ENCODE results near the gene BTBD18.

- no peak for TF ChIP-seq ZBTB8A (CRISPR knock-in tag; IDR thresholded peaks at IDR 0.05; ENCODE audit: borderline replicate concordance, low read depth)
- TF ChIP-seq NR2F1 (CRISPR knock-in tag; IDR thresholded peaks at IDR 0.05), result no peak
- TF ChIP-seq YY1 (IDR thresholded peaks at IDR 0.05; ENCODE audit: insufficient read depth, insufficient replicate concordance, low read depth, low read length), result no peak
- no peak for TF ChIP-seq ZBTB2 (CRISPR knock-in tag; IDR thresholded peaks at IDR 0.05; ENCODE audit: low read depth)
Measured at GRCh38 chr11:57703341-57703740, 48.3 kb downstream of the BTBD18 start.

All from HepG2 (cell line).